Measurements from ENCODE around the gene C1QL1.

The C1QL1 gene

DNA sequence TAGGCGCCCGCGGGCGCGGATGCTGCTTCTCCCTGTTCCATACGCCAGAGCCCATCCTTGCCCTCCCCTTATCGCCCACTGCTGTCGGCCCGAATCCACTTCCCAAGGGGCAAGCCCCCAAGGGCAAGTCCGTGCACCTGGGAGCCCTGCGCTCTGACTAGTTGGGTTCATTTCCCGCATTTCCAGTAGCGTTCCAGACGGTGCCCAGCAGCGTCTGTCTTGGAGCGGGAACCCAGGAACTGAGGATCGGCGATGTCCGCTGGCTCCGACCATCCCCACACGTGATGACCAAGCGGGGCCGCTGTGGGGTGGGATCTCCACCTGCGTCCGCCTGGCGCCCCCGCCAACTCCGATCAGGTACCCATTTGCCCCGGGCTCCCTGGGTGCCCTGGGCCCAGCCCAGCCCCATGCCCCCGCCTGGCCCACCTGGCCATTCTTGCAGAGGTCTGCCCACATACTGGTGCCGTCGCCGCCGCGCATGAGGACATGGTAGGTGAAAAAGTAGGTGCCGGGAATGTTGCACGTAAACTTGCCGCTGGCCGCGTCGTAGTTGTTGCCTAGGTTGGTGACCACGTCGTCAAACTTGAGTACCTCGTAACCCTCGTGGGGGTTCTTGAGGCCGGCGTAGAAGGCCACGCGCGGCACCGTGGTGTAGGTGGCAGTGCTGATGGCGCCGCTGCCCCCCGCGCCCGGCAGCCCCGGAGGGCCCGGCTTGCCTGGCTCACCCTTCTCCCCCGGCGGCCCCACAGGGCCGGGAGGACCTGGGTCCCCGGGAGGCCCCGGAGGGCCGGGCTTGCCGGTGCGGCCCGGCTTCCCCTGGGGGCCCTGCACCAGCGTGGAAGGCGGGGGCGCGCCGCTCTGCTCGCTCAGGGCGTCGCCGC lies 837 bp downstream of the C1QL1 start:
- Histone ChIP-seq H4K20me1 (ENCODE audit: control insufficient read depth, insufficient read depth, low read depth, low read length) (no peaks in the 10 kb centered on the region), H3K4me3 (ENCODE audit: low read length) (no peak overlapping the region), H3K36me3 (ENCODE audit: control insufficient read depth, low read length) (no peaks in the 10 kb centered on the region), H3K79me2 (ENCODE audit: control insufficient read depth, low read length) (no peaks in the 10 kb centered on the region), H3F3A (ENCODE audit: control insufficient read depth, insufficient read depth) (0 out of 2 replicates have a peak, but pooled peaks cover 5% of the 10 kb centered on the region), H3K4me2 (ENCODE audit: low read length) (no peak overlapping the region), H3K27me3 (ENCODE audit: control insufficient read depth, low read length) (peaks cover 55% of the 10 kb centered on the region), H3K9me2 (replicated peaks; ENCODE audit: control insufficient read depth, low read length) (no peaks in the 10 kb centered on the region), H3K27ac (ENCODE audit: low read depth, low read length) (no peak overlapping the region), H3K4me1 (ENCODE audit: control insufficient read depth, low read length) (peaks cover 32% of the 10 kb centered on the region), H3K9me3 (ENCODE audit: control insufficient read depth, insufficient read depth, low read length) (no peaks in the 10 kb centered on the region)
- TF ChIP-seq EZH2phosphoT487 (IDR thresholded peaks at IDR 0.05; ENCODE audit: borderline replicate concordance, low read length), result no peak
- TF ChIP-seq, protein P1, sequence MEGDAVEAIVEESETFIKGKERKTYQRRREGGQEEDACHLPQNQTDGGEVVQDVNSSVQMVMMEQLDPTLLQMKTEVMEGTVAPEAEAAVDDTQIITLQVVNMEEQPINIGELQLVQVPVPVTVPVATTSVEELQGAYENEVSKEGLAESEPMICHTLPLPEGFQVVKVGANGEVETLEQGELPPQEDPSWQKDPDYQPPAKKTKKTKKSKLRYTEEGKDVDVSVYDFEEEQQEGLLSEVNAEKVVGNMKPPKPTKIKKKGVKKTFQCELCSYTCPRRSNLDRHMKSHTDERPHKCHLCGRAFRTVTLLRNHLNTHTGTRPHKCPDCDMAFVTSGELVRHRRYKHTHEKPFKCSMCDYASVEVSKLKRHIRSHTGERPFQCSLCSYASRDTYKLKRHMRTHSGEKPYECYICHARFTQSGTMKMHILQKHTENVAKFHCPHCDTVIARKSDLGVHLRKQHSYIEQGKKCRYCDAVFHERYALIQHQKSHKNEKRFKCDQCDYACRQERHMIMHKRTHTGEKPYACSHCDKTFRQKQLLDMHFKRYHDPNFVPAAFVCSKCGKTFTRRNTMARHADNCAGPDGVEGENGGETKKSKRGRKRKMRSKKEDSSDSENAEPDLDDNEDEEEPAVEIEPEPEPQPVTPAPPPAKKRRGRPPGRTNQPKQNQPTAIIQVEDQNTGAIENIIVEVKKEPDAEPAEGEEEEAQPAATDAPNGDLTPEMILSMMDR (IDR thresholded peaks at IDR 0.05; ENCODE audit: low read depth, low read length, poor library complexity, severe bottlenecking), result no peak

DNA sequence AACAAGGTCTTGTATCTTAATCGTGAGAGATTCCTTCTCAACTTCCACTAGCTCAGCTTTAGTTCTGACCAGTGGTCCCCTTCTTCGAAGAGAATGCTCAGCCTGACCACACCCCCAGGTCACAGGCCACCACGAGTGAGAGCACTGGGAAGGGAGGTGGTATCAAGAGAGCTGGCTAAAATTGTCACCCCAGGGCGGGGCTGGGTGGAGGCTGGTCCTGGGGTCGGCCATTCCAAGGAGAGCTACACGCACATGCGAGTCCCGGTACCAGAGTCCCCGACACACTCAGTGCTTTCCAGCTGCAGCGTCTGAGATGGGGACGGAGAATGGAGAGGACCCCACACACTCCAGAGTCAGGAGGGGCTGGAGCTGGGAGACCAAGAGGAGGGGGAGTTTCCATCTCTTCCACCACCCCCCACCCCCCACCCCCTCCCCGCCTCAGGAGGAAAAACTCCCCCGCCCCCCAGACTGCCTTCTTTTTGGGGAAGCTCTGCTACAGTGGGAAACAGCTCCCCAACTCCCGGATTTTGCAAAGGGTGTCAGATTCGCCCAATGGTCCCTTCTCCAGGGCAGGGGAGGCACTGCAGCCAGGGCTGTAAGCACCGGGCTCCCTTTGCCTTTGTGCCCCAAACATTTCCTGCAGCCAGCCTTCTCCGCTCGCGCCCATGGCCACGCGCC lies 1.6 kb downstream of the C1QL1 start:
- Histone ChIP-seq H3K27ac (ENCODE audit: low read depth, low read length) (no peak overlapping the region), H3F3A (ENCODE audit: control insufficient read depth, insufficient read depth) (0 out of 2 replicates have a peak, but pooled peaks cover 7% of the 10 kb centered on the region), H3K4me1 (ENCODE audit: control insufficient read depth, low read length) (peaks cover 32% of the 10 kb centered on the region), H3K4me3 (ENCODE audit: low read length) (no peak overlapping the region), H3K36me3 (ENCODE audit: control insufficient read depth, low read length) (no peaks in the 10 kb centered on the region), H3K79me2 (ENCODE audit: control insufficient read depth, low read length) (no peaks in the 10 kb centered on the region), H3K9me3 (ENCODE audit: control insufficient read depth, insufficient read depth, low read length) (no peaks in the 10 kb centered on the region), H3K9me2 (replicated peaks; ENCODE audit: control insufficient read depth, low read length) (no peaks in the 10 kb centered on the region), H3K4me2 (ENCODE audit: low read length) (no peak overlapping the region), H4K20me1 (ENCODE audit: control insufficient read depth, insufficient read depth, low read depth, low read length) (no peaks in the 10 kb centered on the region), H3K27me3 (ENCODE audit: control insufficient read depth, low read length) (peaks cover 53% of the 10 kb centered on the region)
- TF ChIP-seq EZH2phosphoT487 (IDR thresholded peaks at IDR 0.05; ENCODE audit: borderline replicate concordance, low read length), result no peak
- TF ChIP-seq, protein P1 (IDR thresholded peaks at IDR 0.05; ENCODE audit: low read depth, low read length, poor library complexity, severe bottlenecking), result no peak

DNA sequence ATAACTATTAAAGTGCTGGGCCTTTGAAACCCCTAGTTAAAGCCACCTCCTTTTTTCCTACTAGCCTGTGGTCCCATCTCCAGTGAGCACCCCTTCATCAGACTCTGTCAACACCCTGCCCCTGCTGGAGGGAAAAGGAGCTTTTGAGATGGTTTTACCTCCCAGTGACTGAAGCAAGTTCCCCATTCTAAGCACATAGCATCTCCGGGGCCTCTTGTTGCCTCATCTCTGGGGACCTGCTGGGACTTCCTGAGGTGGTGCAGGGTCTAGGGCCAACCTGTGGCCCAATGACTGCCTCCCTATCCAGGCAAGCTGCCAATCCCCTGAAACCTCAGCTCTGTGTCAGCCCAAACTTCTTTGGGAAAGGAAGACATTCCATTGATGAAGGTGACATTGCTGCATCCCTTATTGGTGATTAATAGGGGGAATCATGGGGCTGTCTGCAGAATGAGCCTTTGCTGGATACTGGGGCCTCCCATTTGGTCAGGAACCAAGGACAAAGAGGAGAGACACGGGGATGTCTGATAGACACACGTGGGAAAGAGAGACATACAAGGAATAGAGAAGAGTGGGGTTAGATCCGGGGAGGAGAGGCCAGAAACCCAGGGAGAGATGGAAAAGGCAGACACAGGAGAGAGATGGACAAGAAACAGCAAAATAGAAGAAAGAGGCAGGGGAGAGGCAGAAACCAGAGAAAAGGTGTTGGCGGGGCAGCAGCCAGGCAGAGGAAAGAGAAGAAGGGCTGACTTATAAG lies 2.4 kb downstream of the C1QL1 start:
- Histone ChIP-seq H4K20me1 (ENCODE audit: control insufficient read depth, insufficient read depth, low read depth, low read length) (0 out of 2 replicates have a peak, but pooled peaks cover under 1% of the 10 kb centered on the region), H3K9me2 (replicated peaks; ENCODE audit: control insufficient read depth, low read length) (no peaks in the 10 kb centered on the region), H3K27me3 (ENCODE audit: control insufficient read depth, low read length) (peaks cover 50% of the 10 kb centered on the region), H3K4me3 (ENCODE audit: low read length) (no peak overlapping the region), H3K4me1 (ENCODE audit: control insufficient read depth, low read length) (peaks cover 30% of the 10 kb centered on the region), H3K9me3 (ENCODE audit: control insufficient read depth, insufficient read depth, low read length) (no peaks in the 10 kb centered on the region), H3K4me2 (ENCODE audit: low read length) (no peak overlapping the region), H3F3A (ENCODE audit: control insufficient read depth, insufficient read depth) (0 out of 2 replicates have a peak, but pooled peaks cover 3% of the 10 kb centered on the region), H3K79me2 (ENCODE audit: control insufficient read depth, low read length) (no peaks in the 10 kb centered on the region), H3K27ac (ENCODE audit: low read depth, low read length) (no peak overlapping the region), H3K36me3 (ENCODE audit: control insufficient read depth, low read length) (no peaks in the 10 kb centered on the region)
- TF ChIP-seq, protein P1 (IDR thresholded peaks at IDR 0.05; ENCODE audit: low read depth, low read length, poor library complexity, severe bottlenecking), result no peak

Measured in DOHH2 (cell line).